ENCODE data around the gene TESPA1. TPM values are rescaled to one million over a fixed set of nuclear protein-coding genes. Genes with fewer than 3 reads are reported as not detected.

The TESPA1 gene
- total RNA-seq, 4 donors from 2014 or later = 1.1 to 4.6 (median 2.6) TPM

GRCh38 chr12:54936736-54937135, 47.8 kb downstream of the TESPA1 start:
- Histone ChIP-seq H3K27ac (replicated peaks in 1 of 4) (no peak overlapping the region), H3K36me3 (no peaks in the 10 kb centered on the region), H3K4me3 (no peak overlapping the region), H3K27me3 (no peaks in the 10 kb centered on the region), H3K4me1 (no peaks in the 10 kb centered on the region), H3K9me3 (no peaks in the 10 kb centered on the region)
- intact Hi-C loops (cut with DNase I) = no loop called here
- TF ChIP-seq EP300 (IDR thresholded peaks at IDR 0.05) = no peak
- no peak for TF ChIP-seq POLR2A (IDR thresholded peaks at IDR 0.05; ENCODE audit: low read depth)
- no peak for TF ChIP-seq CTCF (IDR thresholded peaks at IDR 0.05)
- TF ChIP-seq POLR2AphosphoS5 (IDR thresholded peaks at IDR 0.05) = no peak
- 63% methylated on average over 3 of the region's 3 CpGs for WGBS
- no peak for DNase-seq (ENCODE audit: extremely low spot score)

- Histone ChIP-seq H3K4me3 (no peak overlapping the region), H3K27ac (replicated peaks in 1 of 4) (peak overlapping the region in 1 of 4 donors; percentile 28), H3K9me3 (peaks cover 0 to 3% (median 1%) of the 10 kb centered on the region in 4 donors), H3K4me1 (no peaks in the 10 kb centered on the region), H3K27me3 (no peaks in the 10 kb centered on the region), H3K36me3 (no peaks in the 10 kb centered on the region)
- intact Hi-C loops (cut with DNase I) = no loop called here
- no peak for DNase-seq (ENCODE audit: extremely low spot score)
- TF ChIP-seq POLR2AphosphoS5 (IDR thresholded peaks at IDR 0.05) (no peak), POLR2A (IDR thresholded peaks at IDR 0.05; ENCODE audit: low read depth) (no peak), CTCF (IDR thresholded peaks at IDR 0.05) (no peak)
- WGBS = 37% methylated on average over 5 of the region's 5 CpGs
Measured at GRCh38 chr12:54935235-54935951, 49.2 kb downstream of the TESPA1 start.

- no peak for DNase-seq (ENCODE audit: extremely low spot score)
- WGBS = 43% methylated on average over 1 of the region's 1 CpG
- H3K27me3 ChIP-seq = no peaks in the 10 kb centered on the region
- TF ChIP-seq CTCF (IDR thresholded peaks at IDR 0.05) (no peak), POLR2A (IDR thresholded peaks at IDR 0.05; ENCODE audit: low read depth) (no peak), POLR2AphosphoS5 (IDR thresholded peaks at IDR 0.05) (no peak), EP300 (IDR thresholded peaks at IDR 0.05) (no peak)
- H3K4me3 ChIP-seq = no peak overlapping the region
- no peaks in the 10 kb centered on the region for H3K4me1 ChIP-seq
- H3K27ac ChIP-seq (replicated peaks in 1 of 4) = no peak overlapping the region
- intact Hi-C loops (cut with DNase I) = no loop called here
- H3K9me3 ChIP-seq = peaks cover 0 to 11% (median 8%) of the 10 kb centered on the region in 4 donors
- no peaks in the 10 kb centered on the region for H3K36me3 ChIP-seq
Measured at GRCh38 chr12:54934419-54934818, 50.1 kb downstream of the TESPA1 start.

GRCh38 chr12:54933376-54933775, 51.2 kb downstream of the TESPA1 start:
- WGBS = 54% methylated on average over 1 of the region's 1 CpG
- TF ChIP-seq POLR2A (IDR thresholded peaks at IDR 0.05; ENCODE audit: low read depth) = no peak
- no peak overlapping the region for H3K27ac ChIP-seq (replicated peaks in 1 of 4)
- no peaks in the 10 kb centered on the region for H3K4me1 ChIP-seq
- peaks cover 0 to 14% (median 8%) of the 10 kb centered on the region in 4 donors for H3K9me3 ChIP-seq
- H3K4me3 ChIP-seq = no peak overlapping the region
- no peaks in the 10 kb centered on the region for H3K27me3 ChIP-seq
- no peak for DNase-seq (ENCODE audit: extremely low spot score)
- H3K36me3 ChIP-seq = no peaks in the 10 kb centered on the region
- intact Hi-C loops (cut with DNase I) = no loop called here

GRCh38 chr12:54932691-54933090, 51.9 kb downstream of the TESPA1 start:
- Histone ChIP-seq H3K4me3 (no peak overlapping the region), H3K36me3 (no peaks in the 10 kb centered on the region), H3K4me1 (no peaks in the 10 kb centered on the region), H3K9me3 (peaks cover 0 to 14% (median 8%) of the 10 kb centered on the region in 4 donors), H3K27me3 (no peaks in the 10 kb centered on the region), H3K27ac (replicated peaks in 1 of 4) (no peak overlapping the region)
- no peak for DNase-seq (ENCODE audit: extremely low spot score)
- no peak for TF ChIP-seq POLR2AphosphoS5 (IDR thresholded peaks at IDR 0.05)
- TF ChIP-seq CTCF (IDR thresholded peaks at IDR 0.05) = no peak
- no peak for TF ChIP-seq EP300 (IDR thresholded peaks at IDR 0.05)
- no peak for TF ChIP-seq POLR2A (IDR thresholded peaks at IDR 0.05; ENCODE audit: low read depth)
- WGBS = 72% methylated on average over 2 of the region's 2 CpGs
- intact Hi-C loops (cut with DNase I) = no loop called here

Measured in esophagus muscularis mucosa (tissue), 4 donors.